Thyroid gland (tissue), 4 donors: ENCODE results near the gene LRRC56.

ENCODE experiments used
- CTCF ChIP-seq, 6 experiments: fragments of 200-600 bp in 3 of 6; fragments of 450-650 bp in 3 of 6; sonication (generic) in 3 of 6; IDR thresholded peaks; one replicate each; pipeline ENCODE4 v1.5.1; 2016 to 2019; ENCODE audit warnings: antibody characterized with exemption in 6 of 6, mild to moderate bottlenecking in 2 of 6, inconsistent platforms in 1 of 6, moderate library complexity in 1 of 6
- POLR2A ChIP-seq, 2 donors: fragments of 450-650 bp; IDR thresholded peaks; one replicate each; pipeline ENCODE4 v1.6.1; 2017; ENCODE audit warnings: antibody characterized with exemption in 2 of 2, mild to moderate bottlenecking in 2 of 2, moderate library complexity in 1 of 2

- no peak for TF ChIP-seq CTCF (IDR thresholded peaks at IDR 0.05)
- no peak for TF ChIP-seq POLR2A (IDR thresholded peaks at IDR 0.05)
Observed at GRCh38 chr11:494761-495536, 42.4 kb upstream of the LRRC56 start.
